Endodermal cell (in vitro differentiated cells): ENCODE measurements around the gene FOXG1. TPM values are rescaled to one million over a fixed set of nuclear protein-coding genes. Genes with fewer than 3 reads are reported as not detected.

ENCODE experiments used
- DNase-seq: peaks from one replicate; pipeline ENCODE4 v3.0.0-alpha.2; 2017
- H3K27ac ChIP-seq: 2 replicates; pipeline ENCODE4 v1.5.1; 2013; ENCODE audit warnings: mild to moderate bottlenecking, low read depth, low read length, moderate library complexity
- H3K27me3 ChIP-seq: 2 replicates; pipeline ENCODE4 v1.6.1; 2013; ENCODE audit warnings: mild to moderate bottlenecking, low read length, moderate library complexity; ENCODE audit not compliant: insufficient read depth, control insufficient read depth, poor library complexity, severe bottlenecking
- H3K36me3 ChIP-seq: 2 replicates; pipeline ENCODE4 v1.7.0; 2013; ENCODE audit warnings: mild to moderate bottlenecking, low read length, moderate library complexity; ENCODE audit not compliant: control insufficient read depth, insufficient read depth
- H3K4me1 ChIP-seq: one replicate; pipeline ENCODE4 v1.7.0; 2013; ENCODE audit warnings: low read length; ENCODE audit not compliant: control insufficient read depth, insufficient read depth
- H3K4me3 ChIP-seq: 2 replicates; pipeline ENCODE4 v1.5.1; 2013; ENCODE audit warnings: mild to moderate bottlenecking, low read length, moderate library complexity
- H3K9ac ChIP-seq: 2 replicates; pipeline ENCODE4 v1.6.1; 2013; ENCODE audit warnings: mild to moderate bottlenecking, low read length, moderate library complexity; ENCODE audit not compliant: poor library complexity, severe bottlenecking; ENCODE audit errors: extremely low read depth
- H3K9me3 ChIP-seq: 2 replicates; pipeline ENCODE4 v1.6.1; 2013; ENCODE audit warnings: mild to moderate bottlenecking, low read length, moderate library complexity; ENCODE audit not compliant: control insufficient read depth
- H3K27ac Mint-ChIP-seq: 2 replicates; pipeline ENCODE4 v1.8.0; 2020; ENCODE audit warnings: mixed read lengths
- H3K27me3 Mint-ChIP-seq: 2 replicates; pipeline ENCODE4 v1.8.0; 2021; ENCODE audit warnings: mild to moderate bottlenecking, mixed read lengths; ENCODE audit not compliant: insufficient read depth
- H3K36me3 Mint-ChIP-seq: 2 replicates; pipeline ENCODE4 v1.8.0; 2020; ENCODE audit warnings: low read depth, mixed read lengths
- H3K4me1 Mint-ChIP-seq: 2 replicates; pipeline ENCODE4 v1.8.0; 2020; ENCODE audit warnings: mixed read lengths
- H3K4me3 Mint-ChIP-seq: 2 replicates; pipeline ENCODE4 v1.8.0; 2020; ENCODE audit warnings: mild to moderate bottlenecking, moderate library complexity, mixed read lengths
- H3K9me3 Mint-ChIP-seq: 2 replicates; pipeline ENCODE4 v1.8.0; 2020; ENCODE audit warnings: mild to moderate bottlenecking, mixed read lengths
- WGBS, 2 experiments: methylation state at CpG; one replicate each; pipeline versions ENCODE4 v1.1.5 to v1.1.7; 2013; ENCODE audit warnings: missing lambda C conversion rate in 2 of 2, mixed read lengths in 1 of 2; ENCODE audit not compliant: insufficient coverage in 1 of 2, insufficient read length in 1 of 2; 5-methylcytosine and 5-hydroxymethylcytosine counted together
- total RNA-seq, 2 donors: library from RNA; stranded (reverse); fragmentation: NEBNext Ultra II Directional in 1 of 2; extraction: Animal tissue kit (Norgen Biotek cat#: 25700) in 1 of 2; gene quantifications; 2 replicates in 1 of 2; 3 replicates in 1 of 2; pipeline ENCODE4 v1.2.1, GENCODE V29; 2021
- TF ChIP-seq, protein P1 (sequence below): fragments of 200-600 bp; sonication (generic); conservative IDR thresholded peaks from 2 replicates; pipeline ENCODE4 v1.5.0; 2021; ENCODE audit warnings: antibody characterized with exemption, mild to moderate bottlenecking

FOXG1 gene
- total RNA-seq, 2 donors from 2014 or later = 0.04 to 0.07 TPM

DNA sequence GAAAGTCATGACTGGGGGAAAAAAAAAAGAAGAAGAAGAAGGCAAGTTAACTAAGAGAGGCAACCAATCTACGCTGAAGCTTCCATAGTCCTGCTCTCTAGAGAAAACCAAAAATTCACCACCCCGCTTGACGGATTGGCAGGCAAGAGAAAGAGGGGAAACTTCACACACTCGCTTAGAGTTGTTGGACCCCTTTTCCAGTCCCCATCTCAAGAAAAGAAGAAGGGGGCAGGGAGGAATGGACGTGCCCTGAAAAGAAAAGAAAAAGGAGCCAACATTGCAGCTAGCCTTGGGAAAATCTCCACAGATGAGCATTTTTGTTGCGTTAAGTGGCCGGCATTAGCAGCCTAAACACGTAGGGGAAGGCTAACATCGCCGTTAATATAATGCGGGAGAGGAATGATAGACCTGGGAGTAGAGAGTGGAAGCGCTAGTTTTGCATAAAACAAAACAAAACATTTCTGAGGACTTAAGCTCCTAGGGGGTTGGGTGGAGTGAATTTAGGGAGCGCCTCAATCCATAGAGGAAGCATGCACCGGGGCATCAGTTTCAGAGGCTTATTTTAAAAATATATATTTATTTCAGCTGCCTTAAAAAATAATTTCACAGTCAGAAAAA is 11.3 kb upstream of the FOXG1 start:
- H3K9me3 Mint-ChIP-seq = no peaks in the 10 kb centered on the region
- H3K4me3 Mint-ChIP-seq = no peak overlapping the region
- Histone ChIP-seq H3K9me3 (no peaks in the 10 kb centered on the region), H3K27ac (no peak overlapping the region), H3K36me3 (no peaks in the 10 kb centered on the region), H3K4me1 (peaks cover 7% of the 10 kb centered on the region), H3K27me3 (peaks cover 78% of the 10 kb centered on the region), H3K4me3 (no peak overlapping the region), H3K9ac (no peak overlapping the region)
- TF ChIP-seq, protein P1, sequence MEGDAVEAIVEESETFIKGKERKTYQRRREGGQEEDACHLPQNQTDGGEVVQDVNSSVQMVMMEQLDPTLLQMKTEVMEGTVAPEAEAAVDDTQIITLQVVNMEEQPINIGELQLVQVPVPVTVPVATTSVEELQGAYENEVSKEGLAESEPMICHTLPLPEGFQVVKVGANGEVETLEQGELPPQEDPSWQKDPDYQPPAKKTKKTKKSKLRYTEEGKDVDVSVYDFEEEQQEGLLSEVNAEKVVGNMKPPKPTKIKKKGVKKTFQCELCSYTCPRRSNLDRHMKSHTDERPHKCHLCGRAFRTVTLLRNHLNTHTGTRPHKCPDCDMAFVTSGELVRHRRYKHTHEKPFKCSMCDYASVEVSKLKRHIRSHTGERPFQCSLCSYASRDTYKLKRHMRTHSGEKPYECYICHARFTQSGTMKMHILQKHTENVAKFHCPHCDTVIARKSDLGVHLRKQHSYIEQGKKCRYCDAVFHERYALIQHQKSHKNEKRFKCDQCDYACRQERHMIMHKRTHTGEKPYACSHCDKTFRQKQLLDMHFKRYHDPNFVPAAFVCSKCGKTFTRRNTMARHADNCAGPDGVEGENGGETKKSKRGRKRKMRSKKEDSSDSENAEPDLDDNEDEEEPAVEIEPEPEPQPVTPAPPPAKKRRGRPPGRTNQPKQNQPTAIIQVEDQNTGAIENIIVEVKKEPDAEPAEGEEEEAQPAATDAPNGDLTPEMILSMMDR = no peak
- peaks cover 78% of the 10 kb centered on the region for H3K27me3 Mint-ChIP-seq
- no peaks in the 10 kb centered on the region for H3K36me3 Mint-ChIP-seq
- 7 to 8% methylated on average over 8 to 13 of the region's 14 CpGs for WGBS, 2 experiments
- H3K27ac Mint-ChIP-seq = no peak overlapping the region
- DNase-seq = no peak
- H3K4me1 Mint-ChIP-seq = peaks cover 32% of the 10 kb centered on the region

DNA sequence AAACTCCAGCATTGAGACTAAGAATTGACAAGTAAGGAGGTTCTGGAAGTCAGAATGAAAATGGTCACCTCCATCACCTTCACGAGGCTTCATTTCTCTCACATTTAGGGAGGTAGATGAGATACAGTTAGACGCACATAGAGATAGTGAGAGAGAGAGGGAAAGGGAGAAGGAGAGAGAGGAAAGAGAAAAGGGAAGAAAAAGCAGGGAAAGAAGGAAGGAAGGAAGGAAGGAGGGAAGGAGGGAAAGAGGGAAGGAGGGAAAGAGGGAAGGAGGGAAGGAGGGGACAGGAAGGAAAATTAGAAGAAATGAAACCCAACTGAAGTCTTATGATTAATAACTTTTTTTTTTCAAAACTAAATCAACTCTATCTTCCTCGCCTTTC is 10.7 kb upstream of the FOXG1 start:
- H3K27me3 Mint-ChIP-seq = peaks cover 82% of the 10 kb centered on the region
- Histone ChIP-seq H3K27ac (no peak overlapping the region), H3K9me3 (no peaks in the 10 kb centered on the region), H3K36me3 (no peaks in the 10 kb centered on the region), H3K27me3 (peaks cover 84% of the 10 kb centered on the region), H3K4me1 (peaks cover 7% of the 10 kb centered on the region), H3K4me3 (no peak overlapping the region), H3K9ac (no peak overlapping the region)
- no peak for DNase-seq
- TF ChIP-seq, protein P1 = no peak
- no peaks in the 10 kb centered on the region for H3K9me3 Mint-ChIP-seq
- H3K36me3 Mint-ChIP-seq = no peaks in the 10 kb centered on the region
- H3K4me3 Mint-ChIP-seq = no peak overlapping the region
- 0 to 3% methylated on average over 1 to 3 of the region's 3 CpGs for WGBS, 2 experiments
- no peak overlapping the region for H3K27ac Mint-ChIP-seq
- H3K4me1 Mint-ChIP-seq = peaks cover 35% of the 10 kb centered on the region

DNA sequence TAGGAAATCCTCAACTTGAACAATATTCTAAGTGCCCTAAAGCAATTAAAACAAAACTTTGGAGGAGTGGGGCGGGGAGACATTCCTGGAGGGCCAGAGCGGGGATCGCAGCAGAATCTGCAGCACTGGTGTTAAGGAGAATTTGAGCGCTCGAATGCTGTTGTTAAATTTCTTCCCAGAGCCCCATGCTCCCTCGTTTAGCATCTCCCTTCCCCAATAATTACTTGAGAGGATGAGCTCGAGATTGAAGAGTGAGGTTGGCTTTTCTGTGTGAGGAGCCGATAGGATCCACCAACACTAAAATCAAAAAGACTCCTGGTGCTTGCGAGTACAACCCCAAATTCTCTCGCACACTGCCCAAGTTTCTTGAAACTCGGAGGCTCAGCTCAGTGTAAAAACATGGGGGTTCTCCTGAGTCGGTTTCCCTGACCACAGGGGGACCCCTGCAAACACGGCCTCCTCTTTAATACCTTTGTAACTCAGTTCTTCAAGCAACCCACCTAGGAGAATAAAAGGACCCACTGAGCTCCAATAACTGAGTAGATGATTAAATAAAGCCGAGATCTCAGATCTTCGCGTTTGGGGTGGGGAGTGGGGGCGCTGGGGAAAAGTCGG is 10.2 kb upstream of the FOXG1 start:
- H3K9me3 Mint-ChIP-seq = no peaks in the 10 kb centered on the region
- peaks cover 38% of the 10 kb centered on the region for H3K4me1 Mint-ChIP-seq
- Histone ChIP-seq H3K4me1 (peaks cover 7% of the 10 kb centered on the region), H3K27me3 (peaks cover 89% of the 10 kb centered on the region), H3K4me3 (peak overlapping the region; percentile 75), H3K9me3 (no peaks in the 10 kb centered on the region), H3K27ac (no peak overlapping the region), H3K9ac (no peak overlapping the region), H3K36me3 (no peaks in the 10 kb centered on the region)
- no peaks in the 10 kb centered on the region for H3K36me3 Mint-ChIP-seq
- TF ChIP-seq, protein P1 = no peak
- peak; percentile 50 for DNase-seq
- H3K4me3 Mint-ChIP-seq = peak overlapping the region; percentile 41
- H3K27me3 Mint-ChIP-seq = peaks cover 87% of the 10 kb centered on the region
- WGBS, 2 experiments = 5 to 7% methylated on average over 11 to 16 of the region's 18 CpGs
- no peak overlapping the region for H3K27ac Mint-ChIP-seq
